GM11168 (cell line): ENCODE results near the gene RFLNA.

Source experiments
- in situ Hi-C: fragments of 300-500 bp; cut with MboI; formaldehyde crosslinking; loops from one replicate; pipeline ENCODE4 v1.12.0; 2022; ENCODE audit warnings: low sequenced_read_pairs; ENCODE audit not compliant: unreplicated experiment

RFLNA gene

GRCh38 chr12:124334266-124334665 is 39.4 kb downstream of the RFLNA start:
- in situ Hi-C loops, result no loop called here

- in situ Hi-C loops, result no loop called here
These were observed 40.1 kb downstream of the RFLNA start for GRCh38 chr12:124334976-124335375.

- in situ Hi-C loops, result no loop called here
These were observed 40.7 kb downstream of the RFLNA start for GRCh38 chr12:124335426-124336183.

GRCh38 chr12:124336184-124336437 is 41.2 kb downstream of the RFLNA start:
- in situ Hi-C loops, result no loop called here

GRCh38 chr12:124336742-124337520 is 42.0 kb downstream of the RFLNA start:
- in situ Hi-C loops, result no loop called here

GRCh38 chr12:124337622-124338021 is 42.7 kb downstream of the RFLNA start:
- in situ Hi-C loops, result no loop called here

GRCh38 chr12:124338448-124338847 is 43.6 kb downstream of the RFLNA start:
- in situ Hi-C loops, result no loop called here

GRCh38 chr12:124338876-124339603 is 44.1 kb downstream of the RFLNA start:
- in situ Hi-C loops, result no loop called here

- in situ Hi-C loops, result no loop called here
These were observed 45.4 kb downstream of the RFLNA start for GRCh38 chr12:124340080-124340900.

- in situ Hi-C loops, result no loop called here
These were observed 46.8 kb downstream of the RFLNA start for GRCh38 chr12:124341645-124342069.

GRCh38 chr12:124344022-124344421 is 49.1 kb downstream of the RFLNA start:
- in situ Hi-C loops, result no loop called here

- in situ Hi-C loops, result no loop called here
These were observed 49.6 kb downstream of the RFLNA start for GRCh38 chr12:124344526-124344925.

GRCh38 chr12:124345795-124346194 is 50.9 kb downstream of the RFLNA start:
- in situ Hi-C loops, result no loop called here

GRCh38 chr12:124346425-124347168 is 51.7 kb downstream of the RFLNA start:
- in situ Hi-C loops, result no loop called here

GRCh38 chr12:124347335-124347734 is 52.4 kb downstream of the RFLNA start:
- in situ Hi-C loops, result no loop called here

GRCh38 chr12:124347805-124348658 is 53.1 kb downstream of the RFLNA start:
- in situ Hi-C loops, result no loop called here

GRCh38 chr12:124348659-124349380 is 53.9 kb downstream of the RFLNA start:
- in situ Hi-C loops, result no loop called here

- in situ Hi-C loops, result no loop called here
These were observed 55.6 kb downstream of the RFLNA start for GRCh38 chr12:124350491-124350890.
